ENCODE data around the gene LYRM4. TPM values are rescaled to one million over a fixed set of nuclear protein-coding genes. Genes with fewer than 3 reads are reported as not detected.

Gene LYRM4
- total RNA-seq, 2 experiments from 2014 or later = 55.8 to 57.1 TPM

GRCh38 chr6:5250911-5251310 lies 9.8 kb downstream of the LYRM4 start:
- CTCF ChIA-PET = no interaction called here
- POLR2A ChIA-PET = no interaction called here

GRCh38 chr6:5250451-5250850 lies 10.3 kb downstream of the LYRM4 start:
- ChIA-PET POLR2A (no interaction called here), CTCF (no interaction called here)

- ChIA-PET CTCF (no interaction called here), POLR2A (no interaction called here)
Observed at GRCh38 chr6:5249451-5250122, 11.2 kb downstream of the LYRM4 start.

DNA sequence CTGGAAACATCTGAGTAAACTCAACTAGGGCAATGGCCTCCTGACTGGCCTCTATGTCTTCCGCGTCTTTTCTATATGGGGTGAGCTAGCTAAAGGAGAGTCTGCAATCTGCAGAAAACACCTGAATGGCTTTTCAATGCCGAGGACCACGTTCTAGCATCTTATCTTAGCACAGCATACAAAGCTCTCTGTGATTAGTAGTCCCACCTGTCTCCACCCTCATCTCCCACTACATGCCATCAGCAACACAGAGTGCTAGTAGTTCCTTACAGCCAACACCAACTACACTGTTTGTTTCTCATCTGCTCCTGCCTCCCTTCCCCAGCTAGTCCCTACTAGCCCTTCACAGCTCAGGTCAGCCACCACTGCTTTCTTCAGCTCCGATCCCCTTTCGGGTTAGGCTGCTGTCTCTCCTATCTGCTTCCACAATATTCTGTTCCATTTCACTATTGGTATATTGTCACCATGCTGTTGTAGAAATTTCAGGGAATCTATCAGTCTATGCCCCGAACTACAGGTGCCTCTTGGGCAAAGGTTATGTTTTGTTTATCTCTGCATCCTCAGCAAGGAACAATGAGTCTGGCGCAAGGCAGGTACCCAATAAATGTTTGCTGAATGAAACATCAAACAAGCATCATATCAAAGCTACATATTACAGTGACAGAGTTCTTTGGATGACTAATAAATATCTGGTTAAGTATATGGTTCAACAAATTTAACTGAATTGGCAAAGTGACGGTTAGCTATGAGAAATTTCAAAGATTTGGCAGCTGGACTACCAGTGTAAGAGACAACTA lies 12.2 kb downstream of the LYRM4 start:
- CTCF ChIA-PET = no interaction called here
- POLR2A ChIA-PET = no interaction called here

- CTCF ChIA-PET = no interaction called here
- POLR2A ChIA-PET = no interaction called here
Observed at GRCh38 chr6:5247201-5247600, 13.5 kb downstream of the LYRM4 start.

DNA sequence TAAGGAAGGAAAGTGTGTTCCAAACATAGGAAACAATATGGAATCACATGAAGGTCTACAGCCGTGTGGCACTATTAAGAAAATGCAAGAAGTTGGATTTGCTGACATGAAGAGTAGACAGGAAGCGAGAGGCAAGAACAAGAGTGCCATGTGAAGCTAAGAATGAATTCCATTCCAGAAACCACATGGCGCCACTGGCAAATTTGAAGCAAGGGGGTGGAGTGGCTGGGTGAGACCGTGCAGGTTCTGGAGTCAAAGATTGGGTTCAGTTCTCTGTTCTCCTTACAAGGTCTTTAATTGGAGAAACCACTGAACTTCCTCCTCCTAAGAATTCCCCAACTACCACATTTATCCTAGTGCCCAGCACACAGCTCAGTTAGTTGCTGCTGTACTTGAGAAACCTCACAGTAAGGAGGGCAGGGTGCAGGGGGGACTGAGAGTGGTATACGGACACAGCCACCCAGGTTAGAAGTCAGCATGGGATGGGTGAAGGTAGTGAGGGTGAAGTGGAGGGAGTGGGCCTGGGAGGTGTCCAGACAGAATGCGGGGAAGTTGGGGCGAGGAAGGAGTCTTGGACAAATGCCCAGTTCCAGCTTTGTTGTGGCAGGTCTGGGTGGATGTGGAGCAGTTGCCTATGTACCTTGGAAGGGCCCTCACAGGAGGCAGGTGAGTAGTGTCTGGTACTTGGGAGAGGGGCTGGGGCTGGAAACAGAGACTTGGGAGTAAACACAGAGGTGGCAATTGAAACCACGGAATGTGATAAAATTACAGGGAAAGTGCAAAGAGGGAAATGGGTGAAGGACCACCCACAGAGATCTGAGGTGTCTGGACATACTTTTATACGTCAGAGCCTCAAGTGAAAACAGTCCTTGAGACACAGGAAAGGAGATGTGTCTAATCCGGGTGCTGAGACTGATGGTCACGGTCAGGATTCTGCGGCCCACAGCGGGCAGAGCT lies 14.3 kb downstream of the LYRM4 start:
- ChIA-PET CTCF (no interaction called here), POLR2A (no interaction called here)

- POLR2A ChIA-PET = no interaction called here
- CTCF ChIA-PET = no interaction called here
Observed at GRCh38 chr6:5243069-5243468, 17.7 kb downstream of the LYRM4 start.

DNA sequence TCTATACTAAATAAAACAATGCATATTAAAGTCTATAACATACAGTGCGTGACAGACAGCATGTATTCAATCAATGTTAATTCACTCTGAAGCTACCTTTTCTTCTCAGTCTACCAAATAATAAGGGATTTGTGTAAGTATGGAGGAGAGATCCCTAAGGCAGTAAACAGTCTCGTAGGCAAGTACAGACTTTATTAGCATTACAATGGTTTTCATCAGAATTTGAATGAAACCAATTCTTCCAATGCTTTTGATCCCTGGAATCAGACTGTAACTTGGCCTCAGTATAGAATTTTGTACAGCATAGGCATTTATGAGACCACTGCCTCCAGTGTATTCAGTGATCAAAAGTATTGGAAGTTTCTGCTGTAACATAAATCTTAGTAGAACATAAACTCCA lies 19.5 kb downstream of the LYRM4 start:
- ChIA-PET POLR2A (no interaction called here), CTCF (no interaction called here)

- ChIA-PET POLR2A (no interaction called here), CTCF (no interaction called here)
Observed at GRCh38 chr6:5238336-5238735, 22.4 kb downstream of the LYRM4 start.

- ChIA-PET CTCF (interaction anchor here (1.0 kb wide), 1 partner anchor 64 kb away, joined by 3 read pairs; no protein-coding TSS in a partner anchor), POLR2A (no interaction called here)
Observed at GRCh38 chr6:5237805-5238204, 22.9 kb downstream of the LYRM4 start.

DNA sequence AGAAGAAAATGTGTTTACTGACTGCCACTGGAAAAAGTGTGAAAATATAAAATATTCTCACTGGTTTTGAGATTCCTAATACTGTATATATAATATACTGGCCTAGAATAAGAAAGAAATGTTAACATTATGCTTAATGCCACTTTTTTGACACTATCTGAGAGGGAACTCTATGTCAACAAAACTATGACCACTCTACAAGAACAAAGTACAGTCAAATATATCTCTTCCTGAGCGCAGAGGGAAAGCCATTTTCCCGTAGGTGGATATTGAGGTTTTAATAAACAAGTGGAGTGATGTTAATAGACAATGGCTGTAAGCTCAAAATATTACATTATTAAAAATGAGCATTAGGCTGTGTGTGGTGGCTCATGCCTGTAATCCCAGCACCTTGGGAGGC lies 24.9 kb downstream of the LYRM4 start:
- POLR2A ChIA-PET = no interaction called here
- CTCF ChIA-PET = no interaction called here

GRCh38 chr6:5234874-5235273 lies 25.9 kb downstream of the LYRM4 start:
- CTCF ChIA-PET = no interaction called here
- POLR2A ChIA-PET = interaction anchor here (0.6 kb wide), 1 partner anchor 67 kb away, joined by 3 read pairs; no protein-coding TSS in a partner anchor

DNA sequence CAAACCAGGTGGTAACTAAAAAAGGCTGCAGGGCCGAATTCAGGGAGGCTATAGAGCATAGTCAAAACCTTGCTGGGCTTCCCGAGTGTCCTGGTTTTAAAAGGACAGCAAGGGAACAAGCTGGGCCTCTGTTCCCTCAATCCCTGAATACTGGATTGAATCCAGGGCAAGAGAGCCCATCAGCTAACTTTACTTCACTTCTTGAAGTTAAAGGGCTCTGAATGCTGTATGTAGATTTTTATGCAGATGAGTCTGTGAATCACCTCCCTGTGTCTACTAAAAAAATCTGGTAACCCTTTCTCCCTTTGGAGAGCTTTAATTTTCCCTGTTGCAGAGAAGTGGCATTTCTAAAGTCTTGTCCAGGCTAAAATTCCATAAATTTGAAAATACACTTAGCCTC lies 29.5 kb downstream of the LYRM4 start:
- ChIA-PET POLR2A (no interaction called here), CTCF (no interaction called here)

DNA sequence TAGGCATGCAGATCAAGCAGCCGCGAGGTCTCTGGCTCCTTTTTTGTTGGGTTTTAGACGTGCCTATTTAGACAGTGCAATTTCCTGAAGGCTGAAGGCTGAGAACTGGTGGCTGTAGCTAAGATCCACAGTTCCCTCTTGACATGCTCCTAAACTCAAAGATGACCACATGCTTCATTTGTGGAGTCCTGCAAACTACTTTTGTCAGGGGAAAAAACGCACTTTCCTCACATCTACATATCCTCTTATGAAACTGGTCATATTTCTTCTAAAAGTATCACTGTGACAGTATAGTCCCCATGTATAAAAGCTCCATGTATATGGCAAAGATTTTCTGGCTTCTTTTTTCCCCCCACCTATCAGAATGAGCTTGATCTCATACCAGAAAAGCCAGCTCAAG lies 30.7 kb downstream of the LYRM4 start:
- ChIA-PET POLR2A (interaction anchor here (0.6 kb wide), 1 partner anchor 91 kb away, joined by 3 read pairs; no protein-coding TSS in a partner anchor), CTCF (no interaction called here)

DNA sequence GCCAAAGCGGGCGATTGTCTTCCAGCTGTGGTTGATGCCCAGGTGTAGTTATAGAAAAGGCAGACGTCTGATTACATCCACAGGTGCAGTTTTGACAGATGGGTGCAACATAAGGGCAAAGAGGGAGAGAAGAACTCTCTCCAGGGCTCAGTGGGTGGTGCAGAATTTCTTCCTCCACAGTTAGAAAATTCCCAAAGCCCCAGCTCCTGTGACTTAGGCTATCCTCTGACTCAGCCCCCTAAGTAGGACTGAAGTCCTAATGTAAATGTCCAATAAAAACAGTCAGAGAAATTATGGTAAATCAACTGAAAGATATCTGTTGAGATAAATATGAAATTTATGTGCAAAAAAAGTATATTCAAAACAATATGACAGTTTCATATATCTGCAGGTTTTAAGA lies 31.4 kb downstream of the LYRM4 start:
- ChIA-PET POLR2A (no interaction called here), CTCF (no interaction called here)

DNA sequence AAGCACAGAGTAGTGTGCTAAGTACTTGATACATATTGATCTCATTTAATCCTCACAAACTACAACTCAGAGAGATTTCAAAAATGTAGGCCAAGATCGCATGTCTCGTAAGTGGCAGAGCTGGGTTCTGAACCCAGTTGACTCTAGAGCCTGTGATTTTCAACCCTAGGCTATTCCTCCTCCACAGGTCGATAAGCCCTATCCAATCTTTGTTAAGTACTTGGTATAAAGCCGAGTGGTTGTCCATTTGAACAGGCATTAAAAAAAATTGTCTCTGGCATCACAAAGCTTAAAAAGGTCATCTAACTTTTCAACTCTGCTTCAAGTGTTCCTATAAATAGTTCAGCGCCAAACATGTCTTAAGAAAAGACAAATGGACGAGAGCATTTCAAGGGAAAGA lies 37.4 kb downstream of the LYRM4 start:
- POLR2A ChIA-PET = no interaction called here
- CTCF ChIA-PET = interaction anchor here (1.0 kb wide), 1 partner anchor 80 kb away, joined by 3 read pairs; no protein-coding TSS in a partner anchor

GRCh38 chr6:5220443-5220842 lies 40.3 kb downstream of the LYRM4 start:
- ChIA-PET CTCF (no interaction called here), POLR2A (no interaction called here)

DNA sequence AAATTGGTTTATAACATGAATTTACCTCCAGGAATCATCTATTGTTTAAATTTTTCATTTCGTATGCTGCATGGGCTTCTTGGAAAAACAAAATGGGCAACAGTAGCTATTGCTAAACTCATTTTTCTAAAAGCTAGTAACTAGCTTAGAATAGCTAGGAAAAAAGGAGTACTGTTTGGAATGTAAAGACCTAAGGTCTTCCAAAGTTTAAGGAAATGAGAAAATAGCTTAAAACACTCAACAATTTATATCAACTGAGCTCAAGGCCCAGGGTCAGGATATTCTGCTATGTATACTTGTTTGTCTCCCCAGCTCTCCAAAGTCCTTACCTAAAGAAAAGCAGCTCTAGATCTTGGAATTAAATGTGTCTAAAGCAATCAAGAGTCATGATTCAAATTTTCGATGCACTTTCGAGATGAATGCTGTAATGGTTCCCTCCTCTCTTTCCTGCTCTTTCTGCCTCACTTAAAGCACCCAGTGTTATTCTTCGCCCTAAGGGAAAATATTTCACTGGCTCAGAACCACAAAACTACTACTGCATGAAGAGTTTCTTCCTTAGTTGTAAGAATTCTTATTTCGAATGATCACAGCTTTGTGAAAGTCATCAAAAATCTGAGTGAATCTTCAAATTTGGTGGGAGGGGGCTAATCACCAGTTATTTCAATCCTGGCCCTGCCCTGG lies 41.6 kb downstream of the LYRM4 start:
- ChIA-PET POLR2A (no interaction called here), CTCF (no interaction called here)

GRCh38 chr6:5217356-5217755 lies 43.4 kb downstream of the LYRM4 start:
- CTCF ChIA-PET = interaction anchor here (0.6 to 1.1 kb wide), 2 partner anchors 74 to 166 kb away, joined by 3 to 4 read pairs; no protein-coding TSS in a partner anchor
- POLR2A ChIA-PET = no interaction called here

- ChIA-PET CTCF (interaction anchor here (1.5 kb wide), 1 partner anchor 109 kb away, joined by 4 read pairs; no protein-coding TSS in a partner anchor), POLR2A (no interaction called here)
Observed at GRCh38 chr6:5215799-5216198, 45.0 kb downstream of the LYRM4 start.
